ENCODE measurements around the gene AMACR.
"Not testable (repeated sequence)": the region's sequence is repeated elsewhere in the genome, so short reads cannot be mapped to it uniquely, and the experiment has no call there.

AMACR gene

GRCh38 chr5:34037726-34038125 lies 29.9 kb upstream of the AMACR start:
- DNase-seq (ENCODE audit: low spot score): no peak

- no peak for DNase-seq (ENCODE audit: low spot score)
These were observed 27.9 kb upstream of the AMACR start for GRCh38 chr5:34035756-34036155.

GRCh38 chr5:34034534-34035327 lies 26.9 kb upstream of the AMACR start:
- DNase-seq (ENCODE audit: low spot score): no peak

DNA sequence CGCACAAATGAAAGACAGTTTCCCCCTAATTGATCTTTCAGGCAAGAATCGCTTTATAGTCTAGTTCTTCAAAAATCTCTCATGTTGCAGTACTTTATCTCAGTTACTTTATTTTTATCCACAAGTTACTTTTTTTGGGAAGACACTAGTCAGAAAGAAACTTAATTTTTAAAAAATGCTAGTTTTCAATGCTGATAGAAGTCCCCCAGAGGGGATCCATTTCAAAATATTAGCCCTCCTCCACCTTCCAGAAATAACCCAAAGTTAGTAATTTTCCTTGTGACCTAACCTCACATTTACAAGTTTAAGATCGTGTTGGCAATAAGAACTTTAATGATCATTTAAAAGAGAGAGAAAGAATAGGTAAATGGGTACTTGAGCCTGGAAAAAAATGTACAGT lies 24.1 kb upstream of the AMACR start:
- DNase-seq (ENCODE audit: low spot score): no peak

GRCh38 chr5:34031117-34031516 lies 23.3 kb upstream of the AMACR start:
- DNase-seq (ENCODE audit: low spot score): no peak

DNA sequence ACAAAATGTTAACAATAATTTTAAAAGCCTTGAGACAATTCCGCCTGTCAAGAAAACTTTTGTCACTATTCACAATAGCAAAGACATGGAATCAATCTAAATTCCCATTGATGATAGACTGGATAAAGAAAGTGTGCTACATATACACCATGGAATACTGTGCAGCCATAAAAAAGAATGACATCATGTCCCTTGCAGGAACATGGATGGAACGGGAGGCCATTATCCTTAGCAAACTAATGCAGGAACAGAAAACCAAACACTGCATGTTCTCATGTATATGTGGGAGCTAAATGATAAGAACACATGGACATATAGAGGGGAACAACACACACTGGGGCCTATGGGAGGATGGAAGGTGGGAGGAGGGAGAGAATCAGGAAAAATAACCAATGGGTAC lies 22.7 kb upstream of the AMACR start:
- DNase-seq (ENCODE audit: low spot score): not testable (repeated sequence)

DNA sequence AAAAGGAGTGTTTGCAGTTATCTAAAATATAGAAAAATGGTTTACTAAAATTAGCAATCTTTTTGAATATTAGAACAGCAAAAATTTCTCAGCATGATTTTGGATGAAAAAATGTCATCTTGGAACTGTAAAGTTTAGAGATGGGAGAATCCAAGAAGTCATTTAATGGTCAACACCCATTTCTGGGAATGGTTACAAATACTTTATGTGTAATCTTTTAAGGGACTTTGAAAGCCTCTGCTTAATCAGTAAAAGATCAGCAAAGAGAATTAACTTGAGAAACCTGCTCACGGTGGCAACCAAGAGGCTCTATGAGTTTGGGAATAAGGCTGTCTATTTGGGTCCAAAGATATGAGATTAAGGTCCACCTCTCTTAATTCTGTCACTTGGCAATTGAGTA lies 22.2 kb upstream of the AMACR start:
- DNase-seq (ENCODE audit: low spot score): no peak

DNA sequence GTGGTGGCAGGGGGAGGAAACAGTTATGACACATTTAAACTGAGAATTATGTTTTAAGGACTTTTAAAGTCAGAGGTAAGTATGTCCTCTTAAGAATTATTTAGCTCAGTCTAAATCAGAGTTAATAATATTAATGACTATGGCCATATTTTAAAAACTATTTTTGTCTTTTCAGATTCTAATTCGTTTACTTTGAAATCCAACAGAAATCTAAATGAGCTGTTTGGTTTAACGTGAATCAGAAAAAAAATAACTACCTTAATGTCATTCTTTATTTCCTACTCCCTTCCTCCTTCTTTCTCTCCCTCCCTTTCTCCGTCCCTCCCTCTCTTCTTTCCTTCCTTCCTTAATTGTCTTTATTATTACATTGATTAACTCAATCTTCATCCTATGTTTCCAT lies 20.5 kb upstream of the AMACR start:
- no peak for DNase-seq (ENCODE audit: low spot score)

GRCh38 chr5:34026089-34026761 lies 18.4 kb upstream of the AMACR start:
- DNase-seq (ENCODE audit: low spot score): no peak

- peak; percentile 85 for DNase-seq (ENCODE audit: low spot score)
These were observed 14.4 kb upstream of the AMACR start for GRCh38 chr5:34022121-34022705.

GRCh38 chr5:34021334-34021733 lies 13.5 kb upstream of the AMACR start:
- DNase-seq (ENCODE audit: low spot score): no peak

- no peak for DNase-seq (ENCODE audit: low spot score)
These were observed 12.9 kb upstream of the AMACR start for GRCh38 chr5:34020726-34021125.

GRCh38 chr5:34017254-34017653 lies 9.4 kb upstream of the AMACR start:
- DNase-seq (ENCODE audit: low spot score): no peak

DNA sequence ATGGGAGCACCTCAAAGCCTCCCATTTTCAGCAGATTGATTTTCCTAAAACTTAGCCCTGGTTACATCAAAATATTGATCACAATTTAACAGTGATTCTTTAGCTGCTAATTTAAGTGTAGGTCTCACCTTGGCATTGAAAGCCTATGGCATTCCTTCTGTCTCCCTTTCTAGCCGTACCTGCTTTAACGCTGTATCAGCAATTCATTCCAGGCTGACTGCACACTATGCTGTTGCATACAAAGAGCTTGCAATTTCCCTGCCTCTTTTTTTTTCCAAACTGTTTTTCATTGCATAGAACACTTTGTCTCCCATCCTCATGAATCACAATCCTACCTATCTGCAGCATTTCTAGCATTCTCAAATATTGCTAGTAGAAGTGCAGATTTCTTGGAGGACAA lies 8.9 kb upstream of the AMACR start:
- no peak for DNase-seq (ENCODE audit: low spot score)

- no peak for DNase-seq (ENCODE audit: low spot score)
These were observed 8.4 kb upstream of the AMACR start for GRCh38 chr5:34016222-34016621.

DNA sequence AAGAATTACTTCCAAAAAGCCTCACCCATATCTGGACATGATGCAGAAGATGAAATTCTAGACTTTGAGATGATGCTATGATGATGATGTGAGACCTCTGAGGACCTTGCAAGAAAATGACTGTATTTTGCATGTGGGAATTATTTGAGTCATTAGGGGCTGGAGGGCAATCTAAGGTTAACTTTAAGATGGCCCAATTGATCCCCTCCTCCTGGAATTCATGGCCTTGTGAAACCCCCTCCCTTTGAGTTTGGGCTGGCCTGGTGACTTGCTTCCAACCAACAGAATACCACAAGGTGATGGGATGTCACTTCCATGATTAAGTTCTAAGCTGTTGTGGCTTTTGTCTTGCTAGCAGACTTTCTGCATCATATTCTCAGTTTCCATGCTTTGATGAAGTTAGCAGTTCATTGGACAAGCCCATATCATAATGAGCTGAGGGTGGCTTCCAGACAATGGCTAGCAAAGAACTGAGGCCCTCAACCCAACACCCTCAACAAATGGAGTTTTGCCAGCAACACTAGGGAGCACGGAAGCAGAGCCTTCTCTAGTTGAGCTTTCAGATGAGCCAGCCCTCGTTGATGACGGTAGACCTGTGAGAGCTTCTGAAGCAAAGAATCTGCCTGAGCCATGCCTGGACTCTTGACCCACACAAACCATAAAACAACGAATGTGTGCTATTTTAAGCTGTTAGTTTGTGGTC lies 7.4 kb upstream of the AMACR start:
- no peak for DNase-seq (ENCODE audit: low spot score)

DNA sequence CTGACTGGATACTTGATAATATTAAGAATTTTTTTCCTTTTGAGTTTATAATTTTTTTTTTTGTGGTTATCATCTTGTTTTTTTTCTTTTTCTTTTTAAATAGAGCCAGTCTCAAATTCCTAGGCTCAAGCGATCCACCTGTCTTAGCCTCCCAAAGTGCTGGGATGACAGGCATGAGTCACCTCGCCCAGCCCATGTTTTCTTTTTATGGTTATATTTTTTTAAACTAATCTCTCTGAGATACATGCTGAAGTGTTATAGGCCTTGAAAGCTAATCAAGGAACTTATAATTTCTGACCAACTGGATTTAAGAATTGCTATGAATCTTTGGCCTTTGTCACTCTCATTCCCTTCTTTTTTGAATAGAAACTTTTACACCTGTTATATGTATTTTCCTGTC lies 6.8 kb upstream of the AMACR start:
- DNase-seq (ENCODE audit: low spot score): no peak

GRCh38 chr5:34013547-34013946 lies 5.7 kb upstream of the AMACR start:
- DNase-seq (ENCODE audit: low spot score): no peak

DNA sequence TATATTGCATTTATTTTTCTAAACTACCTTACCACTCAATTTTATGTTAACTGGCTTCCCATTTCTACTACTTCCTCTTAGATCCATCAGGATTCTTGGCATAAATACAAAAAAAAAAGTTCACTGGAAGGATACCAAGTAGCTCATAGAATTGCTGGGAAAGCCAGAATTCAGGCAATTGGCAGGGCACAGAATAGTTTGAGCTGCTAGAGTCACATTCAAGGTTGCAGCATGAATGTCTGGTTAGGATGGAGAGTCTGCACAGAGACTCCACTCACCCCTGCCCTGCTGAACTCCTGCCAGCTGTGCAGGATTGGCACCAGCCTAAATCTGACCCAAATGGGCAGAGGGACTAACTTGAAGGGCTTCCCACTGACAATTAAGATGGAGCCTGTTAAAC lies 4.9 kb upstream of the AMACR start:
- no peak for DNase-seq (ENCODE audit: low spot score)

DNA sequence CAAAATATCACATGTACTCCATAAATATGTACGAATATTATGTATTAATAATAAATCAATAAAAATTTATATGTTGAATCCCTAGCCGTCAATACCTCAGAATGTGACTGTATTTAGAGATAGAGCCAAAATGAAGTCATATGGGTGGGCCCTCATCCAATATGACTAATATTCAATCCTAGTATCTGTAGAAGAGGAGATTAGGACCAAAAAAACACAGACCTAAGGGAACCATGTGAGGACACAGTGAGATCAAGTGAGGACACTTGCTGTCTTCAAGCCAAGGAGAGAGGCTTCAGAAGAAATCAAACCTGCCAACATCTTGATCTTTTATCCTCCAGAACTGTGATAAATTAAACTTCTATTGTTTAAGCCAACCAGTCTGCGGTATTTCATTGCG lies 3.7 kb upstream of the AMACR start:
- DNase-seq (ENCODE audit: low spot score): no peak

GRCh38 chr5:34010146-34010545 lies 2.3 kb upstream of the AMACR start:
- not testable (repeated sequence) for DNase-seq (ENCODE audit: low spot score)

DNA sequence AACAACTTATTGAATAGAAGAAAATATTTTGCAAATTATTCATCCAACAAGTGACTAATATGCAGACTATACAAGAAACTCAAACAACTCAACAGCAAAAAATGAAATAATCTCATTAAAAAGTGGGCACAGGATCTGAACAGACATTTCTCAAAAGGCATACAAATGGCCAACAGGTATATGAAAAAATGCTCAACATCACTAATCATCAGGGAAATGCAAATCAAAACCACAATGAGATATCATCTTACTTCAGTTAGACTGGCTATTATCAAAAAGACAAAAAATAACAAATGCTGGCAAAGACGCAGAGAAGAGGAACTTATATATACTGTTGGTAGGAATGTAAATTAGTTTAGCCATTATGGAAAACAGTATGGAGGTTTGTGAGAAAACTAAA lies 1.8 kb upstream of the AMACR start:
- DNase-seq (ENCODE audit: low spot score): no peak

DNA sequence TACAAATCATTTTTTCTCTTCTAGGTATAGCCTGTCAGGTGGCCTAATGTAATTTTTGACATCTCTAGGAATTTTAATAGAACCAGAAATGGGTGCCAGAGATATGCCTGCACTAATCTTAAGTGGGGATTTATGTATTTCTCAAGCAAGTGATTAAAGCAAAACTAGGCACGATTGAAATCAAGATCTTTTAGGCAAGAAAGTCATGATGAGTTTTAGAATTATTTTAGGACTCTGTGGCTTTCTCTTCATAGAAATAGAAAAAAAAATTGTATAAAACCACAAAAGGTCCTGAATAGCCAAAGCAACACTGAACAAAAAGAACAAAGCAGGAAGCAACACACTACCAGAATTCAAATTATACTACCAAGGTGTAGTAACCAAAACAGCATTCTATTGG lies 952 bp upstream of the AMACR start:
- DNase-seq (ENCODE audit: low spot score): no peak

Data from activated CD4-positive, alpha-beta T cell treated with anti-CD3 and anti-CD28 coated beads, Interleukin-2, Interleukin-4, amounts not matched to agents 100 ng/mL and 50 ng/mL, durations not matched to agents 16 hours and 8 hours (primary cell).